SK-N-SH (cell line): ENCODE results near the gene AIRE.

Experiments used
- EP300 ChIP-seq, 2 experiments: IDR thresholded peaks; 2 replicates each; pipeline versions ENCODE4 v1.4.0 to v1.6.1; 2012; ENCODE audit warnings: borderline replicate concordance in 1 of 2, low read depth in 1 of 2, low read length in 1 of 2
- FOSL2 ChIP-seq: IDR thresholded peaks from 2 replicates; pipeline ENCODE4 v1.4.0; 2012; ENCODE audit warnings: low read depth, mild to moderate bottlenecking, moderate library complexity, borderline replicate concordance
- MAX ChIP-seq: IDR thresholded peaks from 2 replicates; pipeline ENCODE4 v1.4.0; 2012; ENCODE audit warnings: low read depth
- POLR2AphosphoS5 ChIP-seq: IDR thresholded peaks from 2 replicates; pipeline ENCODE4 v1.6.1; 2012; ENCODE audit warnings: low read depth, low read length
- TAF1 ChIP-seq: IDR thresholded peaks from 2 replicates; pipeline ENCODE4 v1.6.1; 2012; ENCODE audit warnings: low read depth, mild to moderate bottlenecking, low read length, moderate library complexity, borderline replicate concordance
- TF ChIP-seq, protein P1 (sequence below): fragments of 200-600 bp; sonication (generic); IDR thresholded peaks from 2 replicates; pipeline ENCODE4 v1.6.1; 2017; ENCODE audit warnings: antibody characterized with exemption, mild to moderate bottlenecking, moderate library complexity

- TF ChIP-seq, protein P1, sequence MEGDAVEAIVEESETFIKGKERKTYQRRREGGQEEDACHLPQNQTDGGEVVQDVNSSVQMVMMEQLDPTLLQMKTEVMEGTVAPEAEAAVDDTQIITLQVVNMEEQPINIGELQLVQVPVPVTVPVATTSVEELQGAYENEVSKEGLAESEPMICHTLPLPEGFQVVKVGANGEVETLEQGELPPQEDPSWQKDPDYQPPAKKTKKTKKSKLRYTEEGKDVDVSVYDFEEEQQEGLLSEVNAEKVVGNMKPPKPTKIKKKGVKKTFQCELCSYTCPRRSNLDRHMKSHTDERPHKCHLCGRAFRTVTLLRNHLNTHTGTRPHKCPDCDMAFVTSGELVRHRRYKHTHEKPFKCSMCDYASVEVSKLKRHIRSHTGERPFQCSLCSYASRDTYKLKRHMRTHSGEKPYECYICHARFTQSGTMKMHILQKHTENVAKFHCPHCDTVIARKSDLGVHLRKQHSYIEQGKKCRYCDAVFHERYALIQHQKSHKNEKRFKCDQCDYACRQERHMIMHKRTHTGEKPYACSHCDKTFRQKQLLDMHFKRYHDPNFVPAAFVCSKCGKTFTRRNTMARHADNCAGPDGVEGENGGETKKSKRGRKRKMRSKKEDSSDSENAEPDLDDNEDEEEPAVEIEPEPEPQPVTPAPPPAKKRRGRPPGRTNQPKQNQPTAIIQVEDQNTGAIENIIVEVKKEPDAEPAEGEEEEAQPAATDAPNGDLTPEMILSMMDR = no peak
- TF ChIP-seq FOSL2 = no peak
- no peak for TF ChIP-seq TAF1
- TF ChIP-seq EP300 (IDR thresholded peaks at IDR 0.05; ENCODE audit: borderline replicate concordance in 1 of 2, low read depth in 1 of 2, low read length in 1 of 2) = no peak
- TF ChIP-seq MAX = no peak
- no peak for TF ChIP-seq POLR2AphosphoS5
Observed at GRCh38 chr21:44283948-44284347, 1.7 kb upstream of the AIRE start.
